ENCODE results near the gene RADX. TPM values are rescaled to one million over a fixed set of nuclear protein-coding genes. Genes with fewer than 3 reads are reported as not detected.

The RADX gene
- total RNA-seq, 1 experiment from 2014 or later = 0.18 TPM

GRCh38 chrX:106670631-106671030 lies 58.9 kb downstream of the RADX start:
- no peak overlapping the region for H2AFZ ChIP-seq (ENCODE audit: low read length)
- no peaks in the 10 kb centered on the region for H3K36me3 ChIP-seq (ENCODE audit: low read depth, low read length)
- peaks cover 4% of the 10 kb centered on the region; the same call in 1 of the 2 replicates for H3K27me3 ChIP-seq (ENCODE audit: low read length)
- BruUV-seq (replicated peaks) = no TSS peak
- intact Hi-C loops (cut with micrococcal nuclease) = no loop called here
- H3K9me3 ChIP-seq (ENCODE audit: low read length) = no peaks in the 10 kb centered on the region
- no peaks in the 10 kb centered on the region for H3F3A ChIP-seq (ENCODE audit: low read length, unreplicated experiment)
- CTCF ChIA-PET = no interaction called here
- no peaks in the 10 kb centered on the region for H3K4me1 ChIP-seq (ENCODE audit: insufficient read depth, low read length)
- TF ChIP-seq EZH2 (IDR thresholded peaks at IDR 0.05; ENCODE audit: low read length, unreplicated experiment) (no peak), EZH2phosphoT487 (IDR thresholded peaks at IDR 0.05; ENCODE audit: borderline replicate concordance, low read length) (no peak)
- TF ChIP-seq, protein P1, sequence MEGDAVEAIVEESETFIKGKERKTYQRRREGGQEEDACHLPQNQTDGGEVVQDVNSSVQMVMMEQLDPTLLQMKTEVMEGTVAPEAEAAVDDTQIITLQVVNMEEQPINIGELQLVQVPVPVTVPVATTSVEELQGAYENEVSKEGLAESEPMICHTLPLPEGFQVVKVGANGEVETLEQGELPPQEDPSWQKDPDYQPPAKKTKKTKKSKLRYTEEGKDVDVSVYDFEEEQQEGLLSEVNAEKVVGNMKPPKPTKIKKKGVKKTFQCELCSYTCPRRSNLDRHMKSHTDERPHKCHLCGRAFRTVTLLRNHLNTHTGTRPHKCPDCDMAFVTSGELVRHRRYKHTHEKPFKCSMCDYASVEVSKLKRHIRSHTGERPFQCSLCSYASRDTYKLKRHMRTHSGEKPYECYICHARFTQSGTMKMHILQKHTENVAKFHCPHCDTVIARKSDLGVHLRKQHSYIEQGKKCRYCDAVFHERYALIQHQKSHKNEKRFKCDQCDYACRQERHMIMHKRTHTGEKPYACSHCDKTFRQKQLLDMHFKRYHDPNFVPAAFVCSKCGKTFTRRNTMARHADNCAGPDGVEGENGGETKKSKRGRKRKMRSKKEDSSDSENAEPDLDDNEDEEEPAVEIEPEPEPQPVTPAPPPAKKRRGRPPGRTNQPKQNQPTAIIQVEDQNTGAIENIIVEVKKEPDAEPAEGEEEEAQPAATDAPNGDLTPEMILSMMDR (conservative IDR thresholded peaks at IDR 0.05; ENCODE audit: low read depth, low read length) = no peak
- POLR2A ChIA-PET (ENCODE audit: unreplicated experiment) = no interaction called here
- ATAC-seq = no peak
- no peak overlapping the region for H3K4me3 ChIP-seq (ENCODE audit: low read length)
- no peaks in the 10 kb centered on the region for H3K9me2 ChIP-seq (replicated peaks; ENCODE audit: low read length)
- no peak overlapping the region for H3K9ac ChIP-seq (ENCODE audit: low read length)
- no peak for DNase-seq
- no peaks in the 10 kb centered on the region for H3K79me2 ChIP-seq (ENCODE audit: low read length)
- H3K4me2 ChIP-seq (ENCODE audit: low read length) = no peak overlapping the region
- no peaks in the 10 kb centered on the region for H4K20me1 ChIP-seq (ENCODE audit: low read length)
- H3K27ac ChIP-seq (ENCODE audit: low read length) = no peak overlapping the region

GRCh38 chrX:106672527-106672926 lies 60.7 kb downstream of the RADX start:
- no peak overlapping the region for H3K9ac ChIP-seq (ENCODE audit: low read length)
- BruUV-seq (replicated peaks) = no TSS peak
- H3K27me3 ChIP-seq (ENCODE audit: low read length) = peaks cover 4% of the 10 kb centered on the region; the same call in 1 of the 2 replicates
- no peaks in the 10 kb centered on the region for H3K4me1 ChIP-seq (ENCODE audit: insufficient read depth, low read length)
- ATAC-seq (no peak), DNase-seq (no peak)
- ChIA-PET POLR2A (ENCODE audit: unreplicated experiment) (no interaction called here), CTCF (no interaction called here)
- no peaks in the 10 kb centered on the region for H3K36me3 ChIP-seq (ENCODE audit: low read depth, low read length)
- no peaks in the 10 kb centered on the region for H3F3A ChIP-seq (ENCODE audit: low read length, unreplicated experiment)
- no peaks in the 10 kb centered on the region for H3K9me3 ChIP-seq (ENCODE audit: low read length)
- H3K79me2 ChIP-seq (ENCODE audit: low read length) = no peaks in the 10 kb centered on the region
- no peak overlapping the region for H3K27ac ChIP-seq (ENCODE audit: low read length)
- no peak overlapping the region for H2AFZ ChIP-seq (ENCODE audit: low read length)
- no peaks in the 10 kb centered on the region for H3K9me2 ChIP-seq (replicated peaks; ENCODE audit: low read length)
- no peaks in the 10 kb centered on the region for H4K20me1 ChIP-seq (ENCODE audit: low read length)
- H3K4me2 ChIP-seq (ENCODE audit: low read length) = no peak overlapping the region
- no peak for TF ChIP-seq EZH2 (IDR thresholded peaks at IDR 0.05; ENCODE audit: low read length, unreplicated experiment)
- TF ChIP-seq, protein P1 (conservative IDR thresholded peaks at IDR 0.05; ENCODE audit: low read depth, low read length) = no peak
- no peak for TF ChIP-seq EZH2phosphoT487 (IDR thresholded peaks at IDR 0.05; ENCODE audit: borderline replicate concordance, low read length)
- no peak overlapping the region for H3K4me3 ChIP-seq (ENCODE audit: low read length)
- intact Hi-C loops (cut with micrococcal nuclease) = no loop called here

GRCh38 chrX:106680716-106681115 lies 68.9 kb downstream of the RADX start:
- ATAC-seq = no peak
- intact Hi-C loops (cut with micrococcal nuclease) = no loop called here
- TF ChIP-seq, protein P1 (conservative IDR thresholded peaks at IDR 0.05; ENCODE audit: low read depth, low read length) = no peak
- no peak for TF ChIP-seq EZH2 (IDR thresholded peaks at IDR 0.05; ENCODE audit: low read length, unreplicated experiment)
- TF ChIP-seq EZH2phosphoT487 (IDR thresholded peaks at IDR 0.05; ENCODE audit: borderline replicate concordance, low read length) = no peak
- Histone ChIP-seq H3K9me2 (replicated peaks; ENCODE audit: low read length) (no peaks in the 10 kb centered on the region), H3K79me2 (ENCODE audit: low read length) (no peaks in the 10 kb centered on the region), H3K4me1 (ENCODE audit: insufficient read depth, low read length) (no peaks in the 10 kb centered on the region), H4K20me1 (ENCODE audit: low read length) (no peaks in the 10 kb centered on the region), H3K36me3 (ENCODE audit: low read depth, low read length) (no peaks in the 10 kb centered on the region), H3K4me3 (ENCODE audit: low read length) (no peak overlapping the region), H3K9me3 (ENCODE audit: low read length) (no peaks in the 10 kb centered on the region), H3F3A (ENCODE audit: low read length, unreplicated experiment) (no peaks in the 10 kb centered on the region), H3K4me2 (ENCODE audit: low read length) (no peak overlapping the region), H3K27ac (ENCODE audit: low read length) (no peak overlapping the region), H3K27me3 (ENCODE audit: low read length) (peaks cover 7% of the 10 kb centered on the region), H2AFZ (ENCODE audit: low read length) (no peak overlapping the region), H3K9ac (ENCODE audit: low read length) (no peak overlapping the region)
- ChIA-PET POLR2A (ENCODE audit: unreplicated experiment) (no interaction called here), CTCF (no interaction called here)
- no TSS peak for BruUV-seq (replicated peaks)
- no peak for DNase-seq
